ENCODE measurements around the gene GBP2.
A peak's percentile ranks its signal among the peaks of the same experiment; 100 is the strongest.
"Not testable (repeated sequence)": the region's sequence is repeated elsewhere in the genome, so short reads cannot be mapped to it uniquely, and the experiment has no call there.

Gene GBP2

DNA sequence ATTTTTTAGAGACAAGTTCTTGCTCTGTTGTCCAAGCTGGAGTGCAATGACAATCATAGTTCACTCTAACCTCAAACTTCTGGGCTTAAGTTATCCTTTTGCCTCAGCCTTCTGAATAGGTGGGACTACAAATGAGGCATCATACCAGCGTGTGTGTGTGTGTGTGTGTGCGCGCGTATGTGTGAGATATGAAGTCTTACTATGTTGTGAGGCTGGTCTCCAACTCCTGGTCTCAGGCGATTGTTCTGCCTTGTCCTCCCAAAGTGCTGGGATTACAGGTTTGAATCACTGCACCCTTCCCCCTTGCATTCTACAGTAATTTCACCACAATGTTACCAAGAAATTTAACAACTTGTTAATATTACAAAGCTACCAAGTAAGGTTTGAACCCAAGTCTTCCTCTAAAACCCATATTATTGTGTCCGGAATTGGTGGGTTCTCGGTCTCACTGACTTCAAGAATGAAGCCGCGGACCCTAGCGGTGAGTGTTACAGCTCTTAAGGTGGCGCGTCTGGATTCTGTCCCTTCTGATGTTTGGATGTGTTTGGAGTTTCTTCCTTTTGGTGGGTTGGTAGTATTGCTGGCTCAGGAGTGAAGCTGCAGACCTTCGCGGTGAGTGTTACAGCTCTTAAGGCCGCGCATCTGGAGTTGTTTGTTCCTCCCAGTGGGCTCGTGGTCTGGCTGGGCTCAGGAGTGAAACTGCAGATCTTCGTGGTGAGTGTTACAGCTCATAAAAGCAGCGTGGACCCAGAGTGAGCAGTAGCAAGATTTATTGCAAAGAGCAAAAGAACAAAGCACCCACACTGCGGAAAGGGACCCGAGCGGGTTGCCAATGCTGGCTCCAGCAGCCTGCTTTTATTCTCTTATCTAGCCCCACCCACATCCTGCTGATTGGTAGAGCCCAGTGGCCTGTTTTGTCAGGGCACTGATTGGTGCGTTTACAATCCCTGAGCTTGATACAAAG, 970 bp upstream of the GBP2 start:
- not testable (repeated sequence) for DNase-seq (ENCODE audit: low read depth, low spot score)

DNA sequence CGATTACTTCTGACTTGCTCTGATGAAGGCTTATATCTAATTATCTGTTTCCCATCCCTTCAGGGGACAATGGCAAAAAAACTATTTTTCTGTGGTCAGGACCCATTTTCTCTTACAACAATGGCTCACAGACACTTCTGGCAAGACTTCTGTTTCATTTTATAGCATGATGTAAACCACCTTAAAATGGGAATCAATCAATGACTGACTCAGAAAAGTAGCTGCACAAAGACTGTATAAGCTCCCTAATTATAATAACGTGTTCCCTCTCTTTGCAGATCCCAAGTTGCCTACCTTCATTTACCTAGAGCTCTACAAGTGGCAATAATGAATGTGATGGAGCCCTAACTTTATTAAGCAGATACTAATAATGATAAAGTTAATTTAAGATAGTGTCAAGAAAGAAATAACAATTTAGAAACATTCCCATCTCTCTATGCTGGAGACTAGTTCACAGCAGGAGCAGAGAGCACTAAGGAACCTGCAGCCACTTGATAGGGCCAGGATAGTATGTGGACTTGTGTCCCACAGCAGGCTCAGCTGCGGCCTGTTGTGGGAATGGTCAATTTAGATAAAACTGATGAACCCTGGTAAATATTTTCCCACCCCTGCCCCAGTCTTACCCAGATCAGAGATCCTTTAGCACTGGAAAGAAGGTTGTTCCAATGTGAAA, 538 bp downstream of the GBP2 start:
- no peak for DNase-seq (ENCODE audit: low read depth, low spot score)

DNA sequence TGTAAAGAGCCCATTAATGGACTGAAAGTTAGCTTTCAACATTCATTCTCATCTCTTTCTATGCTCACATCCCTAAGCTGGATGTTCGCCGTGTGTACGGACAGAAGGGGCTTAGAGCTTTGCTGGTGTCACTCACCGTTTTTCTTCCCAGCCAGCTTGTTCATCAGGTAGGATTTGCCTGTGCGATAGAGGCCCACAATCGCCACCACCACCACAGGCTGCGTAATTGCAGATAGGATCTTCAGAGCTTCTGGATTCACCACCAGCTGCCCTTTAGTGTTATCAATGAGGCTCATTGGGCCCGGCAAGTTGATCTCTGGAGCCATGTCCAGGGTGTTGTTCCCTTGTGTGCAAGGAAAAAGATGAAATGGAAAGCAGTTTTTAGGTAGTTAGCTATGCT, 4.3 kb downstream of the GBP2 start:
- DNase-seq (ENCODE audit: low read depth, low spot score), result no peak

- DNase-seq (ENCODE audit: low read depth, low spot score), result no peak
Measured at GRCh38 chr1:89114662-89115061, 11.3 kb downstream of the GBP2 start.

DNA sequence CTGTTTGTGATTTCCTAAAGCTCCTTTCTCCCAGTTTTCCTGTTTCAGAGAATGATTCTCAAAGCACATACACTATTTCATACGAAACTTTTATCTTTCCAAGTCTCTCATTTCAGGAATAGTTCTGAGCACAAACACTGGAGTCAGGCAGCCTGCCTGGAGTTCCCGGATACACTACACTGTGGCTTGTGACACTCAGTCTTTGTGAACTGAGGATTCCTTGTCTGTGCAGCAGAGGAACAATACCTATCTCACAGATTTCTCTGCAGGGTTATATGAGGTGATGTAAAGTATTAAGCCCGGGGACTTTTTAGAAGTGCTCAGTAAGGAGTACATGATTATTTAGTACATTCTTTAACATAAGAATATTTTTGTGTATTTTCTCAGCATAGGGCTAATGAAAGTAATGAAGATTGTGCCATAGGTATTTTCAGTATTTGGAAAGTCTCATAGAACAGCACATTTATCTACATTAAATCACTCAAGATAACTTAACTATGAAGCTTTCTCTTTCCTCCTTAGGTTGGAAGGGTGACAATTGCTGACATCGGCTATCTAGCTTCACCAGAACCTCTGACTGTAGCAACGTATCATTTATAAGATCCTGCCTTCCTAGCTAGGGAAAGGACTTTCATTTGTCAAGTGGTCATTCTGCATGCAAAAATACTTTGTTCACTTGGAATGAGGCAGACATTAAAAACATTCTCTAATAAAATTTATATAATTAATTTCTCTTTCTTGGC, 12.9 kb downstream of the GBP2 start:
- no peak for DNase-seq (ENCODE audit: low read depth, low spot score)

DNA sequence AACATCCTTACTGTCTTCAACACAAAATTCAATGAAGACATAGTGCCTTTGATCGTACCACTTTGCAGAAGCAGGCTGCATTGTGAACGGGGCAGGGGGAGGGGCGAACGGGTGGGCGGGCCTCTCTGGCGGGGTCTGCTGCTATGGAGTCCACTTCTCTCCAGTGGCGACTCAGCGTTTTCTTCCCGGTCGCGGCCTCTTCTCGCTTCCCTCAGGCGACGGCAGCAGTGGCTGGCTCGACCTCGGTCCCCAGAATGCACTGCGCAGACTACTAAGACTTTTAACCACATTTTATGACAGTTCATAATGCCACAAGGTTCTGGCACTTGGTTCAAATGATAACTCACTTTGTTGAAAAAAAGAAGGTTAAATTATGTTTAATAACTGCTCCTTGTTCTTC, 21.2 kb downstream of the GBP2 start:
- DNase-seq (ENCODE audit: low read depth, low spot score), result peak; percentile 50

DNA sequence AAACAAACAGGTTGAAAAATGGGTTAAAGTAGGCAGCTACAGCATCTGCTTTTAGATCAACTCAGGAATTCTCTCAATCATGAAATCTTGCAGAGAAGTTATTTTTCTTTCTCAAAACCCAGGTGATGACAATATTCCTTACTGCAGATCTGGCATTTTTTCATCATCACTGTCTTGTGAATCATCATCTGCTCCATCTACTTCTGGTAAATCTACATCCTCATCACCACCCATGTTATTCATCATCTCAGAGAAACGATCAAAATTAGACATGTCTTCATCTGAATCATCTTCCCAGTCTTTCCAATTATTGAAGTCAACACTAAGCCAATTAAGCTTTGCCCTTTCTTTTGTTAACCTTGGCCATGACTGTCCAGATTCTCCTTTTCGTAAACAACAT, 21.8 kb downstream of the GBP2 start:
- DNase-seq (ENCODE audit: low read depth, low spot score), result no peak

DNA sequence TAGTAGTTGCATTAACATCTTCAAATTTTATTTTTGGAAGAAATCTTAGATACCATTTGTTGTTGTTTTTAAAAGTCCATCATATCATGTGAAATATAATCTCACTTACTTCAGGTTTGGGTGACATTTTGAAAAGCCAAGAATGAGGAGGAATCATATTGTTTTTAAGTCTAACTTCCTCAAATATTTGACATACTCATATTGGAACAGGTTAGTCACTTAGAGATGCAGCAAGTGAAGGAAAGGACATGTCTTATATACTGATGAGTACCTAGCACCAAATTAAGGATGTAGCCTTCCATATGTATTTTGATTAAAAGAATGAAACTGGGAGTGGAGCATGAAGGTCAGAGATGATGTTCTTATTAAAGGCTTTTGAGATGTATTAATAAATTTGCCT, 23.9 kb downstream of the GBP2 start:
- DNase-seq (ENCODE audit: low read depth, low spot score), result no peak

- peak; percentile 4 for DNase-seq (ENCODE audit: low read depth, low spot score)
Measured at GRCh38 chr1:89100412-89100811, 25.5 kb downstream of the GBP2 start.

DNA sequence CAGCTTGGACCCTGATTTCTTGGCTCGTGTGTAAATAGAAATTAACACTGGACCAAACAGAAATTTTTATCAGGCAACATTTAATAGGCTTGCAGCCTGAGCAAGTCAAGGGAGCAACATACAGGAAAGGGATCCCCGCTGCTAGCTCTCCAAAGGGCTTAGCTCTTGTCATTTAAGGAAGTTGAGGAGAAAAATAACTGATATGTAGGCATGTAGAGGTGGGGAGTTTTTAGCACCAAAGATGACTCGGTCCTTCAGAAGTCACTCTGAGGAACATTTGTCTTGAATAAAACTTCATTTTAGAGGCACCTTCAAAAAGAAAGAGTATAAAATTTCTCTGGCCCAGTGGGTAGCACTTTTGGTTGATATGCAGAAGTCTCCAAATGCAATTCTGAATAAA, 27.1 kb downstream of the GBP2 start:
- no peak for DNase-seq (ENCODE audit: low read depth, low spot score)

DNA sequence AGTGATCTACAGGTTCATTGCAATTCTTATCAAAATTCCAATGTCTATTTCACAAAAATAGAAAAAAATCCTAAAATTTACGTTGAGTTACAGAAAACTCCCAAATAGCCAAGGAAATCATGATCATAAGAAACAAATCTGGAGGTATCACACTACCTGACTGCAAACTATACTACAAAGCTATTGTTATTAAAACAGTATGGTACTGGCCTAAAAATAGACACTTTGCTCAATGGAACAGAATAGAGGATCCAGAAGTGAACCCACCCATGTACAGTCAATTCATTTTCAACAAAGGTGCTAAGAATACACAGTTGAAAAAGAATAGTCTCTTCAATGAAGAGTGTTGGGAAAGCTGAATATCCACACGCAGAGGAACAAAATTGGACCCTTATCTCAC, 30.2 kb downstream of the GBP2 start:
- DNase-seq (ENCODE audit: low read depth, low spot score), result no peak

- no peak for DNase-seq (ENCODE audit: low read depth, low spot score)
Measured at GRCh38 chr1:89089962-89090361, 36.0 kb downstream of the GBP2 start.

DNA sequence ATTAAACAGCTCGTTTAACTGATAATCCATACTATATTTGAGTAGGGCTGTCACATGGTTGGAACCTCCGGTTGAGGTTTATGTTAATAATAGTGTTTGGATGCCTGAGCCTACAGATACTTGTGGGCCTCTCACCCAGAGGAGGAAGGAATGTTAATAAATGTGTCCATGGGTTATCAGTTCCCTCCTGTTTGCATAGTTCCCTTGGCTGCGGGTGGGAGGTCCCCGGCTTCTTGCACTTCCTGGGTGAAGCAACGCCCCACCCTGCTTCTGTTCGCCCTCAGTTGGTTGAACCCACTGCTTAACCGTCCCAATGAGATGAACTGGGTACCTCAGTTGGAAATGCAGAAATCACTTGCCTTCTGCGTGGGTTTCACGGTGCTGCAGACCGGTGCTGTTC, 37.3 kb downstream of the GBP2 start:
- DNase-seq (ENCODE audit: low read depth, low spot score), result no peak

- DNase-seq (ENCODE audit: low read depth, low spot score), result peak; percentile 5
Measured at GRCh38 chr1:89087241-89087640, 38.7 kb downstream of the GBP2 start.

- no peak for DNase-seq (ENCODE audit: low read depth, low spot score)
Measured at GRCh38 chr1:89085781-89086180, 40.1 kb downstream of the GBP2 start.

- DNase-seq (ENCODE audit: low read depth, low spot score), result no peak
Measured at GRCh38 chr1:89081005-89081404, 44.9 kb downstream of the GBP2 start.

- not testable (repeated sequence) for DNase-seq (ENCODE audit: low read depth, low spot score)
Measured at GRCh38 chr1:89080068-89080467, 45.8 kb downstream of the GBP2 start.

DNA sequence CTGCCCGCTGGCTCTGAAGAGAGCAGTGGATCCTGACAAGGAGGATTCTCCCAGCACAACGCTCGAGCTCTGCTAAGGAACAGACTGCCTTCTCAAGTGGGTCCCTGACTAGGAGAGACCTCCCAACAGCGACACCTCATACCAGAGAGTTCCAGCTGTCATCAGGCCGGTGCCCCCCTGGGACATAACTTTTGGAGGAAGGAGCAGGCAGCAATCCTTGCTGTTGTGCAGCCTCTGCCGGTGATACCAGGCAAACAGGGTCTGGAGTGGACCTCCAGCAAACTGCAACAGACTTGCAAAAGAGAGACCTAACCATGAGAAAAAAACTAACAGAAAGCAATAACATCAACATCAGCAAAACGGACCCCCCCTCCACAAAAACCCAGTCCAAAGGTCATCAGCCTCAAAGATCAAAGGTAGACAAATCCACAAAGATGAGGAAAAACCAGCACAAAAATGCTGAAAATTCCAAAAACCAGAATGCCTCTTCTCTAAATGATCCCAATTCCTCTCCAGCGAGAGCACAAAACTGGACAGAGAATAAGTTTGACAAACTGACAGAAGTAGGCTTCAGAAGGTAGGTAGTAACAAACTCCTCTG, 53.3 kb downstream of the GBP2 start:
- not testable (repeated sequence) for DNase-seq (ENCODE audit: low read depth, low spot score)

DNA sequence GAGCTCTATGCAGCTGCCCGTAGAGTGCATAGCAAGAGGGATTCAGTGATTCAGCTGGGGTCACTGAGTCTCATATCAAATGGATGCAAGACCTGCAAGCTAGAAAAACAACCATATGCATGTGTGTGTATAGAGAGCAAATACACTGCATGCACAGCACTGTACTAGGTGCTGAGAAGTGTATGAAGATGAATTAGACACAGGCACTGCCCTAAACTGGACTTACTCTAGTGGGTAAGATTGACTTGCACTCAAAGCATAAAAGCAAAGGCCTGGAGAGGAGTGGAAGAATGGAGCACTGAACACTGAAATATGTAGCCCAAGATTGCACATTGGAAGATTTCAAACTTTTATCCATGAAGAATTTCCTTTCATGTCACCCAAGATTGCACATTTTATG, 55.4 kb downstream of the GBP2 start:
- DNase-seq (ENCODE audit: low read depth, low spot score), result no peak

DNA sequence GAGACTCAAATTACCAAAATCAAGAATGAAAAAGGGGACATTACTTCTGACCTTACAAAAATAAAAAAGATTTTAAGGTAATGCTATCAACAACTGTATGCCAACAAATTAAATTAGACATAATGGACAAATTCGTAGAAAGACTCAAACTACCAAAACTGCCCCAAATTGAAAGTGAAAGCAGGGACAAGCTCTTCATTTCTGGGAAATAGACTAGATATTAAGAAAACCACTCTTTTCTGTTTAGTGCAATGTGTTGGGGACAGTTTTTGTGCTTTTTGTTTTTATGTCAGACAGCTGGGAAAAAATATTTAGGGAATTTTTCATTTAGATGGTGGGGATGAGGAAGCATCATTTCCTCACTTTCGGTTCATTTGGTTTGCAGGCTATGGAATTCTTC, 56.0 kb downstream of the GBP2 start:
- no peak for DNase-seq (ENCODE audit: low read depth, low spot score)

GRCh38 chr1:89068291-89068690, 57.6 kb downstream of the GBP2 start:
- no peak for DNase-seq (ENCODE audit: low read depth, low spot score)
